Activated naive CD8-positive, alpha-beta T cell treated with anti-CD3 and anti-CD28 coated beads, Interleukin-2, amount 10 ng/mL, durations not matched to agents 7 days and 5 days (primary cell): ENCODE measurements around the gene PITRM1. TPM values are rescaled to one million over a fixed set of nuclear protein-coding genes. Genes with fewer than 3 reads are reported as not detected.

Experiments used
- ATAC-seq: fragments of 150-1000 bp; cut with Tn5 transposase; one replicate; pipeline ENCODE4 v1.10.0; 2021; ENCODE audit warnings: low read depth, moderate library complexity
- POLR2A ChIA-PET: fragments of 350-600 bp; sonication (Branson Sonifier 250); formaldehyde crosslinking; loops from one replicate; lab custom pipeline; 2021; ENCODE audit warnings: antibody characterized with exemption; lab: Charles Lee
- DNase-seq: peaks from one replicate; pipeline ENCODE4 v3.0.0; 2021
- H3K27ac Mint-ChIP-seq: one replicate; pipeline ENCODE4 v1.8.0; 2022; ENCODE audit warnings: mild to moderate bottlenecking, mixed read lengths
- H3K27me3 Mint-ChIP-seq: one replicate; pipeline ENCODE4 v1.8.0; 2022; ENCODE audit warnings: mild to moderate bottlenecking, moderate library complexity, mixed read lengths
- H3K36me3 Mint-ChIP-seq: one replicate; pipeline ENCODE4 v1.8.0; 2021; ENCODE audit warnings: mild to moderate bottlenecking, mixed read lengths
- H3K4me1 Mint-ChIP-seq: one replicate; pipeline ENCODE4 v1.8.0; 2021; ENCODE audit warnings: mixed read lengths
- H3K4me3 Mint-ChIP-seq: one replicate; pipeline ENCODE4 v1.8.0; 2022; ENCODE audit warnings: mild to moderate bottlenecking, moderate library complexity, mixed read lengths
- H3K9me3 Mint-ChIP-seq: one replicate; pipeline ENCODE4 v1.8.0; 2021; ENCODE audit warnings: mixed read lengths
- total RNA-seq, 2 experiments: library from RNA; stranded (reverse); gene quantifications; one replicate each; pipeline ENCODE4 v1.2.3, GENCODE V29; 2021

The PITRM1 gene
- total RNA-seq, 2 experiments from 2014 or later: 64.4 to 65.2 TPM

DNA sequence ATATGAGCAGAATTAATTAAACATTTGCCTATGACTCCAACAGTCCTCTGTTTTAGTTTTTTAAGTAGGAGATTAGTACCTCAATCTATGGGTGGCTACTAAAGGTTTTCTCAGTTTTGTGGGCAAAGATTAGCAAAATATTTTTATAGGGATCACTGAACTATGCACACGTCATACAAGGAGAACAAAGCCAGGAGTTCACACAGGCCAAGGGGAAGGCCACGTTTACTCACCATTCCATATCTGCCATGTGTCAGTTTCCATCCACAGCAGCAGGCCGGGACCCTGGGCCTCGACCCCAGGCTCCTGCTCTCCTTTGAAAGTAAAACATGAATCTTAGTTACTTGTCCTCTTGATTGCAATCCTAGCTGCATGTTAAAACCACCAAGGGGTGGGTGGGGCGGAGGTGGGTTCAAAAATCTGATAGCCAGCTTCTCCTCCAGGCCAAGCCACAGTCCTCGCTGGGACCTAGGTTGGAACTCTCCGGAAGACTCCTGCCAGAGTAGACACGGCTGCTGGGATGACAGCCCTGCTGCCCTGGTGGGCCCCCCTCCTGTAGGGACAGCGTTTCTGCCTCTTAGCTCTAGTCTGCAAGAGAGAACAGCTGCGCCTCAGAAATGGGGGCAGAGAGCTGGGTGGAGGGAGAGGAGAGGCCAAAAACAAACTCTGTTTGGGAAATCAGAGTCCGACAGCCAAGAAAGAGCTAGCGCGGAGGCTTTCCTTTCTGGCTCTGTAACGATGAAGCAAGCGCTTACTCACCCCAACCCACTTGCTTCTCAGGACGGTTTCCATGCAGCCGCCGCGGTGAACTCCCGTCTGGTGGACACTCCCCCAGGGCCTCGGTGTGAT is 35.6 kb downstream of the PITRM1 start:
- no peak overlapping the region for H3K4me3 Mint-ChIP-seq
- H3K27ac Mint-ChIP-seq: no peak overlapping the region
- POLR2A ChIA-PET: no interaction called here
- H3K27me3 Mint-ChIP-seq: no peaks in the 10 kb centered on the region
- DNase-seq (no peak), ATAC-seq (no peak)
- H3K36me3 Mint-ChIP-seq: peaks cover 31% of the 10 kb centered on the region
- H3K9me3 Mint-ChIP-seq: no peaks in the 10 kb centered on the region
- H3K4me1 Mint-ChIP-seq: no peaks in the 10 kb centered on the region

DNA sequence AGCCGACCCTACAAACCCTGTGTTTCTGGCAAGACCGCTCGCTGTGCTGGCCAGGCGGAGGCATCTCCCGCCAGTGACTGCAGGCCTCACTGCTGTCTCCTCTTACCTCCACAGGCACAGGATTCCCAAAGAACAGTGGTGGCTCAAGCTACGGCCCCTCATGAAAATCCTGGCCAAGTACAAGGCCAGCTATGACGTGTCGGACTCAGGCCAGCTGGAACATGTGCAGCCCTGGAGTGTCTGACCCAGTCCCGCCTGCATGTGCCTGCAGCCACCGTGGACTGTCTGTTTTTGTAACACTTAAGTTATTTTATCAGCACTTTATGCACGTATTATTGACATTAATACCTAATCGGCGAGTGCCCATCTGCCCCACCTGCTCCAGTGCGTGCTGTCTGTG is 36.2 kb downstream of the PITRM1 start:
- POLR2A ChIA-PET: no interaction called here
- DNase-seq: no peak
- no peak for ATAC-seq
- no peaks in the 10 kb centered on the region for H3K9me3 Mint-ChIP-seq
- H3K27ac Mint-ChIP-seq: no peak overlapping the region
- H3K4me1 Mint-ChIP-seq: no peaks in the 10 kb centered on the region
- H3K4me3 Mint-ChIP-seq: no peak overlapping the region
- H3K36me3 Mint-ChIP-seq: peaks cover 33% of the 10 kb centered on the region
- no peaks in the 10 kb centered on the region for H3K27me3 Mint-ChIP-seq

DNA sequence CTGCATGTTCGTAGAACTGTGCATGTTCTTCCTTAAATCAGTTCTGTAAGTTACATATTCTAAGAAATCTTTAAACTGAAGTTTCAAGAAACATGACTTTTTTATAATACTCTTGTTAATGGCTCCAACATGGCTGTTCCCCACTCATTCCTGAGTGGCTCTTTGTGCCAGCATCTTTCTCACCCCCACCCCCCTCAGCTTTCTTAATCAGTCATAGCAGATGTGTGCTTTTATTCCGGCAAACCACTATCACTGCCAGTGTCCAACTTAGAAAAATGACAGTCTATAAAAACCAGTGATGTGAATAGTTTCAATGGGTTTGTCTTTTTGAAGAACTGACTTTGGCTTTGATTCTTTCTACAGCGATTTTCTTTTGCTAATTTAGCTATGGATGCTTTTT is 37.6 kb downstream of the PITRM1 start:
- DNase-seq: no peak
- peaks cover 38% of the 10 kb centered on the region for H3K36me3 Mint-ChIP-seq
- H3K27me3 Mint-ChIP-seq: no peaks in the 10 kb centered on the region
- H3K4me1 Mint-ChIP-seq: no peaks in the 10 kb centered on the region
- H3K27ac Mint-ChIP-seq: no peak overlapping the region
- POLR2A ChIA-PET: no interaction called here
- H3K4me3 Mint-ChIP-seq: no peak overlapping the region
- no peak for ATAC-seq
- no peaks in the 10 kb centered on the region for H3K9me3 Mint-ChIP-seq

DNA sequence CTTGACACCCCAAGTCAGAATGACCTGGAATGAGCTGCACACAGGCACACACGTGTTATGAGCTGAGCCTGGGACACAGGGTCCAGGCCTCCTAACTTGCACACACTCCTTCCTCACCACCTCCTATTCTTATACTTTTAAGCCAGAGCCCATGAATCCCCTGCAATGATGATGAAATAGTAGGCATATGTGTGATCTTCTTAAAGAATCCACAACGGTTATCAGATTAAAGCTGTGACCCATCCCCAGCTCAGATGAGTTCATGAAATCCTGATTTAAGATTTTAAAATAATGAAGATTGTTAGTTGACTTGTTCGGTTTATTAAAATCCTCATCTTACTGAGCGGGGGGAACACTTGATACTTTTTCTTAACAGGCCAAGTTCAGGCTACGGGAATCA is 38.6 kb downstream of the PITRM1 start:
- ATAC-seq (no peak), DNase-seq (no peak)
- H3K4me1 Mint-ChIP-seq: no peaks in the 10 kb centered on the region
- no peaks in the 10 kb centered on the region for H3K27me3 Mint-ChIP-seq
- POLR2A ChIA-PET: no interaction called here
- no peaks in the 10 kb centered on the region for H3K9me3 Mint-ChIP-seq
- no peak overlapping the region for H3K27ac Mint-ChIP-seq
- no peak overlapping the region for H3K4me3 Mint-ChIP-seq
- peaks cover 33% of the 10 kb centered on the region for H3K36me3 Mint-ChIP-seq

DNA sequence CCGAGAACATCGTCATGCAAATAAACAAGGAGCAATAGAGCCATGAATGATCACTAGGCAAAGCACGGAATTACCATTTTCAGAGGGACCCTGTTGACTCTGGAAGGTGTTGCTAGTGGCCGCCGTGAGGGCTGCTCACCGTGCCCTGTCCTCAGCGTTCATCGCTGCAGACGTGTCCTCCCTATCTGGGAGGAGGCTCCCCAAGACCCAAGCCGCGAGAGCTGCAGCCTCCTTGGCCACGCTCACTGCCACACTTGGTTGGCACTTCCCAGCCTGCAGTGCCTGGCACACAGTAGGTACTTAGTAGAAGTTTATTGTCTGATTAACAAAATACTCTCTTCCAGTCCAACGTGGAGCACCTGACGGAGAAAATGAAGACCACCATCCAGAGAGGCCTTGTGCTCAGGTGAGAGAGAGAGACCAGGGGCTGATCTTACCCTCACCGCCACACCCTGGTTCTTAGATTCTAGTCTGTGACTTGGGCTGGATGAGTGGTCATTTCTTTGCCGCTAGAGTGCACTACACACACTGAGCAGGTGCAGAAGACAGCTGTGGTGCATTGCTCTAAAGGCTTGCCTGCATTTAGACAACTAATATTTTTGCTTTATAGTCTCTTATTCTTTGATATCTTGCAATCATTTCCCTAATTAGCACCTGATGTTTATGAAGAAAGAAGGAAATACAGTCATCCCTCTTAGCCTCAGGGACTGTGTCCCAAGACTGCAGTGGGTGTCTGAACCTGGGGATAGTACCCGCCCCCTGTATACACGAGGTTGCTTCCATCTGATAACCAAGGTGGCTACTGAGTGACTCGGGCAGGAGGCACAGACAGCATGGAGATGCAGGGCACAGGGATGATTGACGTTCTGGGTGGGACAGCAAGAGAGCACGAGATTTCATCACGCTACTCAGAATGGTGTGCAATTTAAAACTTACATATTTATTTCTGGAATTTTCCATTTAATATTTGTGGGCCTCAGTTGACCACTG is 40.3 kb downstream of the PITRM1 start:
- Mint-ChIP-seq H3K9me3 (no peaks in the 10 kb centered on the region), H3K4me1 (no peaks in the 10 kb centered on the region), H3K27ac (no peak overlapping the region), H3K27me3 (no peaks in the 10 kb centered on the region), H3K4me3 (no peak overlapping the region), H3K36me3 (peaks cover 24% of the 10 kb centered on the region)
- ATAC-seq (no peak), DNase-seq (no peak)
- POLR2A ChIA-PET: no interaction called here

DNA sequence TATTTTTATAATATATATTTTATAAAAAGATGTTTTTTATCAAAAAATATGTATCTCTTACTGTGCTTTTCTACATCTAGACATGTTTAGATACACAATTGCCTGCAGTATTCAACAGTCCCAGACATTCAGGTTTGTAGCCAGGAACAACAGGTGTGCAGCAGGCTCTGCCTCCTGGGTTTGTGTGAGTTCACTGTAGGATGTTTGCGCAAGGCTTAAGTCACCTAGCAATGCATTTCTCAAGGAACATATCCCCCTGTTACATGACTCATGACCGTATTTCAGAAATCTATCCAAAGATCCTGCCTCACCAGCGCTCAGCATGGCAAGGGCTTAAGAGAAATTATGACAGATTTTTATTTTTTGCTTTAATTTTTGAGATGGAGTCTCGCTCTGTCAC is 41.5 kb downstream of the PITRM1 start:
- no peak for DNase-seq
- H3K36me3 Mint-ChIP-seq: peaks cover 24% of the 10 kb centered on the region
- no peaks in the 10 kb centered on the region for H3K27me3 Mint-ChIP-seq
- ATAC-seq: no peak
- POLR2A ChIA-PET: no interaction called here
- H3K9me3 Mint-ChIP-seq: no peaks in the 10 kb centered on the region
- no peak overlapping the region for H3K27ac Mint-ChIP-seq
- no peaks in the 10 kb centered on the region for H3K4me1 Mint-ChIP-seq
- H3K4me3 Mint-ChIP-seq: no peak overlapping the region

DNA sequence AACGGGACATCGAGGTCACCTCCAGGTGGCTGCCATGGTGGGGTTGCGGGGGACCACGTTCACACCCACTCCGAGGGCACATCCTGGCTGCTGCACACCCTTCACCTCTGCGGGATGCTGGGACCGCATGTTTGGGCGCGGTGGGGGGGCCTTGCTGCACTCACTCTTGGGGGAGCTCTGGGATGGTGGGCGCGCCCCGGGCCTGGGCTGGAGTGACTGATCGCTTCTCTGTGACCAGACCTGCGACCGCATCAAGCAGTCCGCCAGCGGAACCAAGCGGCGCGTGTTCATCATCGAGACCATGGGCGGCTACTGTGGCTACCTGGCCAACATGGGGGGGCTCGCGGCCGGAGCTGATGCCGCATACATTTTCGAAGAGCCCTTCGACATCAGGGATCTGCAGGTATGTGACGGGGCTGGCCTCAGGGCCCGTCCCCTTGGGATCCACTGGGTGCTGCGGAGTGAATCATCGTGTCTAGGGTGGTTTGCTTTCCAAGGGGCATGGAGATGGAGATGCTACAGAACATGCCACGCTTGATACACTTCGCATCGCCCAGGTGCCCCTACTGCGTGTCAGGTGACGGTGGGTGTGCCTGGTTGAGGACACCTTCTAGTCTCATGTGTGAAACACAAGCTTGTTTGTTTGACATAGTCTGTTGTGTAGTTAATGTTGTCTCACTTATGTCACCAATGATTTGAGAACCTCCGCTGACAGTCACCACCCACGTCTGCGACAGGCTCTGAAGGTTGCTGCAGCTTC is 42.8 kb downstream of the PITRM1 start:
- no peaks in the 10 kb centered on the region for H3K9me3 Mint-ChIP-seq
- no peaks in the 10 kb centered on the region for H3K4me1 Mint-ChIP-seq
- peaks cover 25% of the 10 kb centered on the region for H3K36me3 Mint-ChIP-seq
- POLR2A ChIA-PET: no interaction called here
- no peak overlapping the region for H3K4me3 Mint-ChIP-seq
- DNase-seq (no peak), ATAC-seq (no peak)
- no peaks in the 10 kb centered on the region for H3K27me3 Mint-ChIP-seq
- H3K27ac Mint-ChIP-seq: no peak overlapping the region

DNA sequence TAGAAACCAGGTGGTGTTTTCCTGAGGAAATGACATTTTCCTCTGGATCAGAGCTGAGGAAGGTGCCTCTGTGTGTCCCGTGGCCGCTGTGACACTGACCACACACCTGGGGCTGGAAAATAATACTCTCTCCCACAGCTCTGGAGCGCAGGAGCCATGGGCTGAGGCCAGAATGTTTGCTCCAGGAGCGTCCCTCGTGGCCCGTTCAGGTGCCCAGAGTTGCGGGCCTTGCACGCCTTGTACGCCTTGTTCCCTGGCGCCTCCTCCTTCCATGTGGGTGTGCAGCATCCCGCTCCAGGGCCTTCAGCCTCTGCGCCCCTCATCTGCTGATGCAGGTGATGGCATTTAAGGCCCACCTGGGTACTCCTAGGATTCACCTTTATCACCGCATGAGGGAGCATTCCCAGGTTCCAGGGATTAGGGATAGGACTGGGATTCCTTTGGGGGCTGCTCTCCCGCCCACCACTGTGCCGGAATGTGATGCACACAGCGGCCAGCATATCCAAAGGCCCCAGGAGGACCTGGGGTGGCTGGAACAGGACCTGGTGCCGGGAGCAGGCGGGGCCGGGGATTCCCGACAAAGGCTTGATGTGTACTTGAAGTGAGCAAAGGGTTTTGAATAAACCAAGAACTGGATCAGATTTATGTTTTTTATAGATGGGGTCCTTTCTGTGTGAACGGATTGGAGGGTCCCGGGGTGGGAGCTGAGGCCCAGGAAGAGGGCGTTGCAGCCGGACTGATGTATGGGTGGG is 44.0 kb downstream of the PITRM1 start:
- H3K36me3 Mint-ChIP-seq: peaks cover 20% of the 10 kb centered on the region

DNA sequence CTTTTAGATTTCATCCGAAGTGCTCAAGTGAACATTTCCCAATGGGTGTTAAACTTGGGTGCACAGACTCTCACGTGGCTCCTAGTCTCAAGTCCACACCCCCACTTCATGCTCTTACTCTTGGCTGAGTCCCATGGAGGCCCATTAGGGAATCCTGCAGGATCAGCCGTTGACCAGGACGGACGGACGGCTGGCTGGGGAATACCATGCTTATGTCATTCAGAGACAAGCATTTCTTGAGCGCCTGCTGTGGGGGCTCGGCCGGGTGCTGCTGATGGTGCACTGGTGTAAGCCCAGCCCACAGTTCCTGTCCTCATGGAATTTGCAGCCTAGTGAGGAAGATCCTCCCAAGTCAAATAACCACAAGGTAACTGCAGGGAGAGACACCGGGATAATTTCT is 44.7 kb downstream of the PITRM1 start:
- H3K4me3 Mint-ChIP-seq: no peak overlapping the region
- no peak overlapping the region for H3K27ac Mint-ChIP-seq
- no peak for DNase-seq
- POLR2A ChIA-PET: no interaction called here
- H3K27me3 Mint-ChIP-seq: no peaks in the 10 kb centered on the region
- H3K36me3 Mint-ChIP-seq: peaks cover 21% of the 10 kb centered on the region
- H3K4me1 Mint-ChIP-seq: no peaks in the 10 kb centered on the region
- no peak for ATAC-seq
- H3K9me3 Mint-ChIP-seq: no peaks in the 10 kb centered on the region

More for the DNA sequence above, 44.0 kb downstream of the PITRM1 start:
- no peak for DNase-seq
- Mint-ChIP-seq H3K4me1 (no peaks in the 10 kb centered on the region), H3K27ac (no peak overlapping the region), H3K9me3 (no peaks in the 10 kb centered on the region), H3K4me3 (no peak overlapping the region), H3K27me3 (no peaks in the 10 kb centered on the region)
- POLR2A ChIA-PET: no interaction called here
- ATAC-seq: no peak

DNA sequence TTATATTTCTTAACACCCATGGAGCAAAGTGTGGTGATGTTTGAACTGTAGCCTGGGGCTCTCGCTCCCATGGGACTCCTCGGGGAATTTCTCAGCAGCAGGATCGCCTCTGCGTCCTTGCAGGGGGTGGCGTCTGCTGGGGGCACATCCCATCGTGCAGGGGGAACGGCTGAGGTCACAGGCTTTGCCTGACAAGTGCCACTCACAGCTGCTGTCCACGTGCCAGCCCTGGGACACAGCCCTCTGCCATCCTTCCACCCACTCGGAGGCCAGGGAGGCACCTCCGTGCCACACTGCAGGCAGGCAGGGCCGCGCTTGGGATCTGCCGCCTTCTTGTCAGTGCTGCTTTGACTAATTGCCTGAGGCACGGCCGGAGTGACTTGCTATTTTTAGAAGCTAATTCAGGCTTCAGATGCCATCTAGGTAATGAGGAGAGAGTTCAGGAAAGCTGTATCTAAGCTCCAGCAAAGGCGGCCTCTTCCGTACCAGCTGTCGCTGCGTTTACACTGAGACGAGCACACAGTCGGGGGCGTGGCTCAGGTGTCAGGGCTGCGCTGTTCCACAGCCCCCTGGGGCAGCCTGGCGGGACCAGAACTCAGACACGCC is 45.7 kb downstream of the PITRM1 start:
- Mint-ChIP-seq H3K27me3 (no peaks in the 10 kb centered on the region), H3K36me3 (peaks cover 19% of the 10 kb centered on the region), H3K4me1 (no peaks in the 10 kb centered on the region), H3K27ac (no peak overlapping the region), H3K4me3 (no peak overlapping the region), H3K9me3 (no peaks in the 10 kb centered on the region)
- POLR2A ChIA-PET: no interaction called here
- DNase-seq (no peak), ATAC-seq (no peak)

DNA sequence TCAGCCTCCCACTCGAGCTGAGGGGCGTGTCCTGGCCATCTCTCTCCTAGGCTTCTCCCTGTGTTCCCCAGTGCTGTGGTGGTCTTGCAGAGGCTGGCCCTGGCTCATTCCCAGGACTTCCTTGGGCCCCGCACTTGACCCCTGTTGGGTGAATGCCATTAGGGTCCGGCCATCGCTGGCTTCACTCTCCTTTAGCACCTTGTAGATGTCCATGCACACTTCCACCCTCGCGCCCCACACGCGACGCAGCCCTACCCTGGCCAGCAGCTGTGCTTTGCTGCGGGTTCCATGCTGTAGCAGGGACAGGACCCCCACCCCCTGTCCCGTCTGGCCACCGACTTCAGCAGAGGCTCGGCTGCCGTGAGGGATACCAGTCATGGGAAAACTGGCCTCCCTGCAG is 46.3 kb downstream of the PITRM1 start:
- DNase-seq (no peak), ATAC-seq (no peak)
- no peaks in the 10 kb centered on the region for H3K27me3 Mint-ChIP-seq
- POLR2A ChIA-PET: no interaction called here
- H3K36me3 Mint-ChIP-seq: peaks cover 17% of the 10 kb centered on the region
- no peak overlapping the region for H3K27ac Mint-ChIP-seq
- H3K4me1 Mint-ChIP-seq: no peaks in the 10 kb centered on the region
- H3K9me3 Mint-ChIP-seq: no peaks in the 10 kb centered on the region
- H3K4me3 Mint-ChIP-seq: no peak overlapping the region

DNA sequence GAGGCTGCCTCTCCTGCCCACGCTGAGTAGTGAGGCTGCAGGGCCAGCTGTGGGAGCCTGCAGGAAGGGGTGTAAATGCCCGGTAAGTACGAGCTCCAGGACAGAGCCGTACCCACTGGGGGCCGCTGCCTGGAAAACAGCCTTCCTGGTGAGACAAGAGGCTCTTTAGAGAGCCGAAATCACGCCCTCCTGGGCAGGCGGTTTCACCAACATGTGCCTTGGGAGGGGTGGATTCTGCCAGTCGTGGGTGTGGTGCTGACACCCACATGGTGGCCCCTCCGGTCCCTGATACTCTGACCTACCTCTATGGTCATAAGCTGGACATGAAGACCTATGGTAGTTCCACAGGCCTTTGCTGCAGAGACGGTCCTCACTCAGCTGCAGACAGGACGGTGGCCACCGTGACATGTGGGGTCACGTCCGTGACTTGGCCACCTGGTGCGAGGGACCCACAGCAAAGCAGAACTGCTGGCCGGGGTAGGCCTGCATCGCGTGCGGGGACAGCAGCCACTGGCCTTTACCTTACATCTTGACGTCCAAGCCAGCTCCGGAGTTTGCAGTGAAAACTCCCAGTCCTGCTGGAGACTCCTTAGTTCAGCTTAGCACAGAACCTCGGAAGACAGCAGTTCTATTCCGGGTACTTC is 46.9 kb downstream of the PITRM1 start:
- ATAC-seq: no peak
- Mint-ChIP-seq H3K9me3 (no peaks in the 10 kb centered on the region), H3K36me3 (peaks cover 17% of the 10 kb centered on the region), H3K27ac (no peak overlapping the region), H3K4me3 (no peak overlapping the region), H3K4me1 (no peaks in the 10 kb centered on the region), H3K27me3 (no peaks in the 10 kb centered on the region)
- POLR2A ChIA-PET: no interaction called here
- DNase-seq: no peak
